HG03460 (cell line): ENCODE results near the gene MPI.

Source experiments
- ATAC-seq: cut with Tn5 transposase; IDR thresholded peaks from one replicate; pipeline ENCODE4 v1.9.1; 2021; ENCODE audit not compliant: unreplicated experiment

MPI gene, protein sequence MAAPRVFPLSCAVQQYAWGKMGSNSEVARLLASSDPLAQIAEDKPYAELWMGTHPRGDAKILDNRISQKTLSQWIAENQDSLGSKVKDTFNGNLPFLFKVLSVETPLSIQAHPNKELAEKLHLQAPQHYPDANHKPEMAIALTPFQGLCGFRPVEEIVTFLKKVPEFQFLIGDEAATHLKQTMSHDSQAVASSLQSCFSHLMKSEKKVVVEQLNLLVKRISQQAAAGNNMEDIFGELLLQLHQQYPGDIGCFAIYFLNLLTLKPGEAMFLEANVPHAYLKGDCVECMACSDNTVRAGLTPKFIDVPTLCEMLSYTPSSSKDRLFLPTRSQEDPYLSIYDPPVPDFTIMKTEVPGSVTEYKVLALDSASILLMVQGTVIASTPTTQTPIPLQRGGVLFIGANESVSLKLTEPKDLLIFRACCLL

DNA sequence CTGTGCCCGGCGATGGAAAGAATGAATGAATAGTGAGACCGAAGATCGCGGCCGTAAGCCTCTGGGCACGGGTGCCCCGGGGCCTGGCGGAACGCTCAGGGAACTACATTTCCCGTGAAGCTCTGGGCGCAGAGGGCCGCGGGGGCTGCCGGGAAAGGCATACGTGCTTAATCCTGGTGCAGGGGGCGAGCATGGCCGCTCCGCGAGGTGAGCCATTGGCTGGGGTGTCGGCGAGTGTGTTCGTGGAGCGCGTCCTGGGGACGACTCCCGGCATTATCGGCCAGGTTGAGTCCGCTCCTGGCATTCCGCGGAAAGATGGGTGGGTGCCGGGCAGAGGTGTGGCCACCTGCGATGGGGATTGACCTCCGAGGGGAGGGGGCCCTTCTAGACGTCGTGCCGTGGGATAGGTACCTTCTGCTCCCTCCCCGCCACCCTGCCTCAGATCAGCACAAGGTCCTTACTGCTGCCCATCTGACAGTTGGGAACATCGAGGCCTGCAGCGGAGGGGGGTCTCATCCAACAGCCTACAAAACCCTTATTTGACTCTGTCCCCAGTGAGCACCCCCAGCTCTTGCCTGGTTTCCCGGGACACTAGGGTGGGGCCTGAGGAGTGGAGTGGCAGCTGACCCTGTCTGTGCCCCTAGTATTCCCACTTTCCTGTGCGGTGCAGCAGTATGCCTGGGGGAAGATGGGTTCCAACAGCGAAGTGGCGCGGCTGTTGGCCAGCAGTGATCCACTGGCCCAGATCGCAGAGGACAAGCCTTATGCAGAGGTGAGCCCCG is at the start of gene MPI:
Gene MPI, plus strand, starts transcription at position 160 of the 782 bp plus-strand sequence. Its CDS starts 32 bp downstream, at position 192.
- ATAC-seq = peak; percentile 89

DNA sequence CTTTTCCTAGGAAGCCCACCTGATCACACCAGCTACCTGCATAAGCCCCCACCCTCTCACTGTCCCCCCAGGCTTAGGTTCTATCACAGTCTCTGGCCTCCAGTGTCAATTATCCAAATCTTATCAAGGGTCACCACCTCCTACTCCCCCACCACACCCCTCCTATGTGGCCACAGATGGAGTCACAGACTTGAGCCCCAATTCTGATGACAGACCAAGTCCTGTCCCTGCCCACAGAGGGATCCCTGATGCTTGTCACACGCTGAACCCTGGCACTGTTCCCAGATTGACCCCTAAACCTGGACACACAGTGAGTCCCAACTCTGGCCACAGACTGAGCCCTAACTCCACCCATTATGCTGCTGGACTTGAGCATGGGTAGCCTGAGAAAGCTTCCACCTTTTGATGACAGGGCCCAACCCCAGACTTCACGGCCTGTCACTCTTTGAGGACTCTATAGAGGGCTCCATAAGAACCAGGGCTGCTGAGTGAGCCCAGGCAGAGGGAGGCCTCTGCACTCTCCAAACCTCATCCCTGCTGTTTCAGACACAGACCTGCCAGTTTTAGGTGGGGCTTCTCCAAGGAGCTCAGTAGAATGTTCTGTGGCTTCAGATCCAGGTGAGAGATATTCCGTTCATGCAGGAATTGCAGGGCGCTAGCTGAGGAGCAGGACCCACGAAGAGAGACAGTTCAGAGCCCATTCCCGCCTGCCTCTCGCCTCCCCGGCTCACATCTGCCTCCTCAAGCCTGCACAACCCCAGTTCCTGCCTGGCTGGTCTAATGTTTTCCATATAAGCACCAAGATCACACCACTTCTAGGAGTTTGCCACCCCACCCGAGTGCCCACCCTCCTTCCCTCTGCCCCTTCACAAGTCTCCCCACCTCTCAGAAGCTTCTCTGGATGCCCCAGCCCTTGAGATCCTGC is 48.7 kb upstream of the MPI start:
- no peak for ATAC-seq

DNA sequence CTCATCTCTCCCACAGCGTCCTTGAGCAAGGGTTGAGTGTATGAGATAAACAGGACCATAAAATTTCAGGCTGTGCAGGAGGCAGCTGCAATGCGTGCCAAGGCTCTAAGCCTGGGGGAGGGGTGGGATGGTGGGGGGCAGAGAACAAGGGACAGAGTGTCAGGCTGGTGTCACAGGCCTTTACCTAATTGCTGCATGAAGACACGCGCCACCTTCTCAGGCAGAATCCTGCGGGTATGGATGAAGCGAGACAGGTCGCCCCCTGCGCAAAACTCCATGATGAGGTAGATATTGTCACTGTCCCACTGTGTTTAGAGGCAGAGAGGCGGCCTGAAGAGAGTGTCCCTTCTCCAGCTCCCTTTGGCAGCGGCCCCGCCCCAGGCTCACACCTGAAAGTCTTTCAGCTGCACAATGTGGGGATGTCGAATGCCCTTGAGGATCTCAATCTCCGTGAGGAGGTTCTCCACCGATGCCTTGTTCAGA is 47.9 kb upstream of the MPI start:
- no peak for ATAC-seq

DNA sequence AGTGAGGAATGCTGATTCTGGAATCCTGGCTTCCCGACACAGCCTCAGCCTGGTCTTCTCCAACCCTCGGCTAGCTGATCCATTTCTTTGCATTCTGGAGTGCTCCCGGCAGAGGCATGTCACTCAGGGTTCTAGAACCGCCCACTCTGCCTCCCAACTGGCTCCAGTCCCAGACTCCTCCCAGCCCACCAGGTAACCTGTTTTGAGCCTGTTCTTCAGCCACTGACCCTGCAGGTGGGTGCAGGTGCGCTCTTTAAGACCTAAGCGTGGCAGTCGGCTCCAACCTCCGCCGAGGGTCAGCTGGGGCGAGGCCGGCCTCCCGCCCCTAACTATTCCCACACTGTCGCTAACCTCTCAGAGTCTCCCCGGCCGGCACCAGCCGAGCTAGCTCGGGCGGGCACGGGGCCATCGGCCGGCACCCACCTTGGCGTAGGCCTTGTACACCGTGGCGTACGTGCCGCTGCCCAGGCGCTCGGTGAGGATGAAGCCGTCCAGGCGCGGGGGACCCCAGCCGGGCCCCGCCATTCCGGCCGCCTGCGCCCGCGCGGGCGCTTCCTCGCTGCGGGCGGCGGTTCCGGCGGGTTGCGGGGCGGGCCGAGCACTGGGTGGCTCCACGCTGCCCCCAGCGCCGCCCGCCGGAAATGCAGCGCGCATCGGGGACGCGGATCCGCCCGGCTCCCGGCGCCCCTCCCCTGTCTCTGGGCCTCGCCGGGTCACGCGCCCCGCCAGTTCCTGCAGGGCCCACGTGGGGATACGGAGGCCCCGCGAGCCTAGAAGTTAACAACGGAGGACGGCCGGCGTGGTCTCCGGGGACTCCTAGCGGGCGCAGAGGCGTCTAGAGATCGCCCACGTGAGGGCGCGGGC is 47.0 kb upstream of the MPI start, which contains the start of gene ULK3:
Gene ULK3, minus strand, starts transcription at position 576 of the 864 bp plus-strand sequence. Its CDS starts 51 bp downstream, at position 525.
- ATAC-seq = peak; percentile 73

DNA sequence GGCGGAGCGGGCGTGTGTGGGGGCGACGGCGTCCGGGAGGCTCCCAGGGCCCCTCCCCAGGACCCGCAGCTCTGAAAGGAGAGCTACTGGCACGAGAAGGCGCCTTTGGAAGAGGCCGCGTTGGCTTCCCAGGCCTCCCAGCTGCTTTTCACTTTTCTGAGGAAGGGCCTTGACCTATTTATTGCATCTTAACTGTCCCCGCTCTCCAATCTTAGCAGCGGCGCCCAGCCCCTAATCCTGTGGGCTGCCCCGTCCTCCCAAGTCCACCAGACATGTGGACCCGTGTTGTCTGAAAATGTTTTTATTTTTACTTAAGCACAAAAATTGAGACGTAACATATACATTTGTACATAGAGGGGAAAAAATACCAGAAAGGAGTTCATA is 46.4 kb upstream of the MPI start:
- no peak for ATAC-seq

DNA sequence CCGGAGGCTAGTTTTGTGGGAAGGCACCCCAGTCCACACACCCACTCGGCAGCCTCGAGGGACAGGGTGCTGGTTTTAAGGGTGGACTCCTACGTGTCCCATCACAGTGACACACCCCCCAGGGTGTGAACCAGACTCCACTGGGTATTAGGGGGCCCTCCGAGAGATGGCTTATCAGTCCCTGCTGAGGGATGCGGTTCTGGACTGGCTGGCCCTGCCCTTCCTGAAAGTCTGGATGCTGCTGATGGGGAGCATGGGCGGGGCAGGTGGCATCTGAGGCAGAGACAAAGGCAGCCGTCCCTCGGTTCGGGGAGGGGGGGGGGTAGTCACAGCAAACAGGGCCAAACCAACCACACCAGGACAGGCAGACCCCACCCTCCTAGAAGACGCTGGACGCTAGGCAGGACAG is 45.9 kb upstream of the MPI start:
- ATAC-seq = no peak

DNA sequence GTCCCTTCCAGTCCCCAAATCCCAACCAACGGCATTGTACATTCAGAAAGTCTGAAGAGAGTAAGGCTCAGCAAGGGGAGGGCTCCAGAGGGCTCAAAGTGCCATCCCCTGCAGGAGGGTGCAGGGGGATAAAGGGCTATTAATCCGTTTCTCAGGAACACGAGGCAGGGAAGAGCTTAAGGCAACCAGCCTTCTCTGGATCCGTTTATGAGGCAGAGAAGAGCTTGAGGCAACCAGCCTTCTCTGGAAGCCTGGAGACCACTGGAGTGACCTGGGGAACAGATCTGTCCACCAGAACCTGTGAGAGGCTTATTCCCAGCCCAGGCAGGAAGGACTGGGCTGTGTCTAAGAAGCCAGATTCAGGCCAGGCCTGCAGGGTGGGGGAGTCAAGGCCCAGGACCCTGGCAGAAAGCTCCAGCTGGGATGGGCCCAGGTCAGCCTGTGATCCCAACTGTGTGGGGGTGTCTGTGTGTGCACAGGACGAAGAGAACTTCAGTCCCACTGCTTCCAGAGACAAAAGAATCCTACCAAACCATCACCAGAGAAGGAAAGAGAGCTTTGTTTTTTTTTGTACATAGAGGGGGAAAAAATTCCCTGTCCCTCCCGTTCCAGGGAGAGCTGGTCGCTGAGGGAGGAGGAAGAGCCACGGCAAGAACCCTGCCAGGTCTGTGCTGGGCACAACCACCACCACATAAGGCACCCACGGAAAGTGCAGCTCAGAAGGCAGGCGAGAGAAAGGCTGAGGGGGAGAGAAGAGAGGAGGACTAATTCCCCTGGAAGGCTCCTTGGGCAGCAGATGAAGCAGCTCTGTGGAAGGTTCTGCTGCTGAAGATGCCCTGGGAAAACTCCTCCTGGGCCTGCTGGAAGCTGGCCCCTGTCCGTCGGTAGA is 45.3 kb upstream of the MPI start:
- no peak for ATAC-seq

DNA sequence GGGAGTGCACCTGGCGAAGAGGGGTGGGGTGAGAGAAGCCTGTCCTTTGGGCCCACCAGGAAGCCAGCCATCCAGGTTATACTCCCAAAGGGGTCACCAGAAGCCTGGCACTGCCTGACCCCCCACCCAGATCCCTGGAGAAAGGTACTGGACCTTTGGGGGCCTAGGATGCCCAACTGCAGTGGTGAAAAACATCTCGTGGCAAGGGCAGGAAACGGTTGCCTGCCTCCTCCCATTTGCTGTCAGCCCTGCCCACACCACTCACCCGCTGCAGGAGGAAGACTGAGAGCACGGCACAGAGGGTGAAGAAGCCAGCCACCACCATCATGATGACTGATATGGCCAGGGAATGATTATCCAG is 44.7 kb upstream of the MPI start:
- ATAC-seq = no peak

DNA sequence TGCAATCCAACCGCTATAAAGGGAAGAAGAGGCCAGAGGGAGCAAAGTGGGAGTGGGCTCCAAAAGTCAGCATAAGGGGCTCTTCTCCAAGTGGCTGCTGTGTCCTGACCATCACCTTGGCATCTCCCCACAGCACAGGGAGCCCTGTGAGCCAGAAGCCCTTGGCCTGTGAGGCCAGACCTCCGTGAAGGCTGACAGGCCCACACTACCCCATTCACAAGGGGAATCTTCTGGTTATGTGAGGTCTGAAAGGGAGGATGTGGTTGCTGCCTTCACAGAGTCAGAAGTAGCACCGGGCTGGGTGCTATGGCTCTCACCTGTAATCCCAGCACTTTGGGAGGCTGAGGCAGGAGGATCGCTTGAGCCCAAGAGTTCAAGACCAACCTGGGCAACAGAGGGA is 44.3 kb upstream of the MPI start:
- no peak for ATAC-seq

DNA sequence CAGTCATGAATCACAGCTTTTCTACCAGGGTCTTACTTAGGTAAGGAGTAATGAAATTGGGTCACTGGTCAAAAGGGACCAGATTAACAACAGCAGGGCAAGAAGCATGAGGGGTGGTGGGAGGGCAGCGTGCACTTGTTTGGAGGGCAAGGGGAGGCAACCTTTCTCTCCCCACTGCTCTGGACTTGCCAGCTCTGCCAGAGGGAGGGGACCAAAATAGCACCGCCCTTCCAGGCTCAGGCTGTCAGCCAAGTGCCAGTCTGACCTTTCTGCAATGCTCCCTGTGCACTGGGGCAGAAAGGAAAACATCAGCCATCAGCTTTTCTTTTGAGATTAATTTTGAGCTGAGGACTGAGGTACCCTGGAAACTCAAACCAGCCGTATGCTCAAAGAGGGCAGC is 42.4 kb upstream of the MPI start:
- no peak for ATAC-seq

DNA sequence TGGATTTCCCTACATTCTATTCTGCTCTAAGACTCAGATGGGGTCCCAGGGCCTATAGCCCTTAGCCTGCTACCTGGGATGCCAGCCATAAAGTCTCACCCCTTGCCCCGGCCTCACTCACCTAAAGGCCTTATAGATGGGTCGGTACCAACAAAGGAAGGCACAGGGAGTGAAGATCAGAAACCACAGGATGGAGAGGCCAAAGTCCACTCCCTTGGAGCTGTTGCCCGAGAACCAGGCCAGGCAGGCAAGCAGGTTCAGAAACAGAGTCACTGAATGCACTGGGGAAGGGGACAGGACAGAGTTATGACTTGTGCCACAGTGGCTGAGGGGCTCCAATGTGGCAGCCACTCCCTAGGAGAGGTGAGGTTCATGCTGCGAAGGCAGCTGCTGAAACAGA is 39.4 kb upstream of the MPI start:
- ATAC-seq = no peak

DNA sequence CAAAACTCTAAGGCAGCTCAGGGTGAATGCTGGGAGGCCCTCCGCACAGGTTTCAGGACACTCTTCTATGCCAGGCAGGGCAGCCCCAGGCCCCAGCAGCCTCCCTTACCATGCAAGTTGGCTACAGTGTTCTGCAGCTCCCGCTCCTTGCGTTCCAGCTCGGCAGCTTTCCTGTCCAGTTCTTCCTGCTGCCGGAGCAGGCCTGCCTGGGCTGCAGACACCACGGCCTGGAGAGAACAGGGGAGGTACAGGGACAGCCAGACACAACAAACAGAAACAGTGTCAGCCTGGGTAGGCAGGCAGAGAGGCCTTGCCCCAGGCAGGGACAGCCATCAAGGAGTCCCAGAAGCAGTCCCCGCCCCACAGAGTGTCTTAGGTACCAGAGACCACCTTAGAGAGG is 37.9 kb upstream of the MPI start:
- no peak for ATAC-seq

DNA sequence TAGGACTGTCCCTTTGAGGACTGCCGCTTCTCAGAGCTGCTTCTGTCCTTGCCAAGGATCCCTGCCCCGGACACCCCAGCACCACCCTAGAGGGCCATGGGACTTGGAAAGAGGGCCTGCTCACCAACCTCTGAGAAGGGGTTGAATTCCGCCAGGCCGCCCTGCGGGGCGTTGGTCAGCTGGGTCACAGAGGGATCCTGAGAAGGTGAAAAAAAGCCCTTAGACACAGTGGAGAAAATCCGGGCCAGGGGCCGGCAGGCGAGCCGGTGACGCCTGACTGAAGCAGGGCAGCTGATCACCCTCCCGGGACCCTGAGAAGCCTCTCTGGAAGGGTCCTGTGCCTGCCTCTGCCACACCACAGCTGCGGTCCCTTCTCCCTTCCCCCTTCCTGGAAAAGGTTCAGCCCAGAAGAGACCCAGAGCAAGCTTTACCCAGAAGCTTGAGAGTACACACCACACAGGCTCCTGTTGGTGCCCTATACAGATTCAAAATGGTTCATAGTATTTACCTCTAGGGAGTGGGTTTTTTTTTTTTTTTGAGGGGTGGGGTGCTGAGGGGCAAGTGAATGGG is 35.3 kb upstream of the MPI start:
- ATAC-seq = no peak

DNA sequence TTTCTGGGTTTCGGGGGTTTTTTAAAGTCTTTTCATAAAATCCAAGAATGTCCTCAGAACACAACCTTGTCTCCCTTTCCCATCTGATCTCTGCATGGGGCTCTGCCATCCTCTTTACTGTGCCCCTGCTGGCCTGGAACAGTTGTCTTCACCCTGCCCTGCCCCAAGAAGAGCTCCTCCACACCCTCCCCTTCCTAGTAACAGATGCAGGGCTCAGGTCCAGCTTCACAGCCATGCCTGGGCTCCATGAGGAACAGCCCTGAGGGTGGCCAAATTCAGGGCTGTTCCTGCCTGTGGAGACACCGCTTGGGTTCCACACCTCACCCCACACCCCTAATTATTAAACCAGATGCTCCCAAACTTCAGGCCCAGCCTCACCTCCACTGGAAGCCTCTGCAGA is 34.0 kb upstream of the MPI start:
- ATAC-seq = no peak

DNA sequence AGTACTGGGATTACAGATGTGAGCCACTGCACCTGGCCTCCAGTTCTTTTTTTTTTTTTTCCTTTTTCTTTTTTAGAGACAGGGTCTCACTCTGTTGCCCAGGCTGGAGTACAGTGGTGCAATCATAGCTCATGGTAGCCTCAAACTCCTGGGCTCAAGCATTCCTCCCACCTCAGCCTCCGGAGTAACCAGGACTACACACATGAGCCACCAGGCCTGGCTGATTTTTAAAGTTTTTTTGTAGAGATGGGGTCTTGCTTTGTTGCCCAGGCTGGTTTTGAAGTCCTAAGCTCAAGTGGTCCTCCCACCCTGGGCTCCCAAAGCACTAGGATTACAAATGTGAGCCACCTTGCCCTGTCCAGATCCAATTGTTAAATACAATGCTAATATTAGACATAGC is 33.3 kb upstream of the MPI start:
- no peak for ATAC-seq

DNA sequence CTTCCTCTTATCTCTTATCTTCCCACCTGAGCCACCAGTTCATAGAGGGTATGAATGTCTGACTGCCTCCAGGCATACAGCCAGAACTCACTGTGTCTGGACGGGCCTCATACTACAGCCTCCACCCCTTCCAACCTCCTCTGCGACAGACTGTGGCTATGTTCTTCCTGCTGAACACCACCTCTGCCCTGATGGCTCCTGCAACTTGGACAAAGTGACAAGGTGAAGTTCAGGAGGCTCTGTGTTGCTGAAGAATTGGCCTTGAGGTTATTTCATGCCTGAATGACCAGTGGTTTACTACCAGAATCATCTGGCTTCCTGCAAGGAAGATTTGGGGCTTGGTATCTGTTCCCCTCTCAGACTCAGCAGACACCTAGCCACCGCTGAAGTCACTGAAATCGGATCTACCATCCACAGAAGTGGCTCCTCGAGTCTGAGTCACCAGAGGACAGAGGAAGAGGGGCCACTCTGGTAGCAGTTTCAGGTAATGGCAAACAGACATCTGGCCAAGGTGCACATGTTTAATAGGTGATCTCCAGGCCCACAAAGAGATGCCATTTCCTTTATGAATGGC is 32.7 kb upstream of the MPI start:
- ATAC-seq = peak; percentile 87

DNA sequence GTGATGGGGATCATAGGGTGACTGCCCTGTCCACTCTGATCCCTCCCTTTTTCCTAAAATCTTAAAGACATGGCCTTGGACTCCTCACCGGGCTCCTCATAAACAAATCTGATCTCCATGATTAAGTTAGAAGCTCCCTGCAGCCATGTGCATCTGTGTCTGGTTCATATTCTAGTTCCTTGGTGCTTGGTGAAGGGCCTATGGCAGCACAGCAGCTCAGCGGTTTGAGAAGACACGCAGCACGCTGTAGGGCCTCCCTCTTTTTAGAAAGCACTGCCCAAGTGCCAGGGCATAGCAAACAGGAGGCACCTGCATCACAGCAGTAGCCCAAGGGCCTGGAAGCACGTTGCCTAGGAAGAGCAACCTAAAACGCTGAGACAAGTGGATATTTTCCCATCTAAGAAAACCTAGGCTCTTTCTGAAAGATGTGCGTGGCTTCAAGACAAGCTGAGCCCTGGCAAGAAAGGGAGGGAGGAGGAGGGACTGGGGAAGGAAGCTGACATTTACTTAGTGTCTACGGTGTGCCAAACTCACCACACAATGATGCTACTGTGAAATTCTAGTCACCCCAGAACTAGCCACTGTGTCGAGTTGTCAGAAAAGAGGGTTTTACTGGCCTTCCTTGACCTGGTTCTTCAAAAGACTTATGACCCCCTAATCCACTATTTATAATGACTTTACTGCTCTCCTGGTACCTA is 32.0 kb upstream of the MPI start:
- ATAC-seq = no peak

DNA sequence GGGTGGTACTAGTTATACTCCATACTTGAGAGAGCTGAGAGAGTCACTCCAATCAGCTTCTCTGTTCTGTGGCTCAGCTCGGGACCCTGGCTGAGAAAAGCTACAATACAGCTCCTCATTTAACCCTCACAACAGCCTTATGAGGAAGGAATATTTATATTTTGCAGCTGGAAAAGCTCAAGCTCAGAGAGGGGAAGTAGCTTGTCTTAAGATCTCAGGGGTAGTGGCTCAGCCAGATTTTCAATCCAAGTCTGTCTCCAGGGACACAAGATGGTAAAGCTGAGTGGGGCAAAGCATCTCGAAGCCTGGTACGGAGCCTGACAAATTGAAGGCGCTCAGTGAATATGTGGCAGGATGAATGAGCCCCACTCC is 31.5 kb upstream of the MPI start:
- ATAC-seq = no peak
